Stimulated activated CD4-positive, alpha-beta T cell treated with anti-CD3 and anti-CD28 coated beads, TNF-alpha, amount 100 ng/mL, for 24 hours (primary cell): Measurements from ENCODE around the gene KIF14.
"Not testable (repeated sequence)": the region's sequence is repeated elsewhere in the genome, so short reads cannot be mapped to it uniquely, and the experiment has no call there.

ENCODE experiments used
- DNase-seq, 3 experiments: peaks; one replicate each; pipeline ENCODE4 v3.0.0-alpha.2; 2020; ENCODE audit warnings: low read depth in 3 of 3

The KIF14 gene

GRCh38 chr1:200634261-200635122, 13.9 kb upstream of the KIF14 start:
- no peak for DNase-seq

- DNase-seq = no peak
Observed at GRCh38 chr1:200631375-200631774, 10.8 kb upstream of the KIF14 start.

- not testable (repeated sequence) for DNase-seq
Observed at GRCh38 chr1:200630515-200630899, 10.0 kb upstream of the KIF14 start.

- DNase-seq = no peak
Observed at GRCh38 chr1:200629876-200630514, 9.4 kb upstream of the KIF14 start.

GRCh38 chr1:200628223-200628881, 7.8 kb upstream of the KIF14 start:
- DNase-seq = peak in 1 of 3 experiments; percentile 56

GRCh38 chr1:200627575-200628222, 7.1 kb upstream of the KIF14 start:
- no peak for DNase-seq

- no peak for DNase-seq
Observed at GRCh38 chr1:200626853-200627534, 6.4 kb upstream of the KIF14 start.

GRCh38 chr1:200625381-200625824, 4.9 kb upstream of the KIF14 start:
- no peak for DNase-seq

GRCh38 chr1:200624679-200625335, 4.3 kb upstream of the KIF14 start:
- no peak for DNase-seq

- no peak for DNase-seq
Observed at GRCh38 chr1:200619894-200620272, 668 bp downstream of the KIF14 start.

GRCh38 chr1:200610846-200611245, 9.7 kb downstream of the KIF14 start:
- DNase-seq = no peak

- DNase-seq = no peak
Observed at GRCh38 chr1:200602632-200603031, 17.9 kb downstream of the KIF14 start.

- no peak for DNase-seq
Observed at GRCh38 chr1:200590001-200590400, 30.6 kb downstream of the KIF14 start.

- no peak for DNase-seq
Observed at GRCh38 chr1:200588698-200589097, 31.9 kb downstream of the KIF14 start.

GRCh38 chr1:200564319-200564718, 56.2 kb downstream of the KIF14 start:
- no peak for DNase-seq

- DNase-seq = no peak
Observed at GRCh38 chr1:200561856-200562214, 58.7 kb downstream of the KIF14 start.

GRCh38 chr1:200558866-200559459, 61.6 kb downstream of the KIF14 start:
- no peak for DNase-seq

- DNase-seq = no peak
Observed at GRCh38 chr1:200556002-200556401, 64.5 kb downstream of the KIF14 start.

- DNase-seq = not testable (repeated sequence)
Observed at GRCh38 chr1:200552737-200553136, 67.8 kb downstream of the KIF14 start.

- no peak for DNase-seq
Observed at GRCh38 chr1:200550367-200550766, 70.2 kb downstream of the KIF14 start.

GRCh38 chr1:200547386-200547785, 73.2 kb downstream of the KIF14 start:
- no peak for DNase-seq
